Smooth muscle cell (in vitro differentiated cells): ENCODE data around the gene TET1. TPM values are rescaled to one million over a fixed set of nuclear protein-coding genes. Genes with fewer than 3 reads are reported as not detected.

Experiments
- DNase-seq: peaks from one replicate; lab custom pipeline; 2025; ENCODE audit not compliant: unreplicated experiment; lab: John Stamatoyannopoulos, UW
- H2AFZ ChIP-seq: fragments of 200-600 bp; sonication (generic); 2 replicates; pipeline ENCODE4 v1.6.0; 2016; ENCODE audit warnings: antibody characterized with exemption, low read depth, mild to moderate bottlenecking
- H3F3A ChIP-seq: fragments of 200-600 bp; sonication (generic); 2 replicates; pipeline ENCODE4 v1.6.0; 2017; ENCODE audit warnings: antibody characterized with exemption, low read depth
- H3K27ac ChIP-seq: fragments of 200-600 bp; sonication (generic); 2 replicates; pipeline ENCODE4 v1.5.1; 2016; ENCODE audit warnings: low read depth, mild to moderate bottlenecking
- H3K27me3 ChIP-seq: fragments of 200-600 bp; sonication (generic); 2 replicates; pipeline ENCODE4 v1.6.1; 2016; ENCODE audit warnings: low read depth, mild to moderate bottlenecking
- H3K36me3 ChIP-seq: fragments of 200-600 bp; sonication (generic); 2 replicates; pipeline ENCODE4 v1.5.1; 2016; ENCODE audit warnings: low read depth
- H3K4me1 ChIP-seq: fragments of 200-600 bp; sonication (generic); 2 replicates; pipeline ENCODE4 v1.5.1; 2016; ENCODE audit warnings: low read depth
- H3K4me2 ChIP-seq: fragments of 200-600 bp; sonication (generic); 2 replicates; pipeline ENCODE4 v1.6.0; 2016; ENCODE audit warnings: mild to moderate bottlenecking
- H3K4me3 ChIP-seq: fragments of 200-600 bp; sonication (generic); 2 replicates; pipeline ENCODE4 v1.5.1; 2016; ENCODE audit warnings: mild to moderate bottlenecking
- H3K79me2 ChIP-seq: fragments of 200-600 bp; sonication (generic); 2 replicates; pipeline ENCODE4 v1.6.0; 2016; ENCODE audit warnings: low read depth, mild to moderate bottlenecking
- H3K9ac ChIP-seq: fragments of 200-600 bp; sonication (generic); 2 replicates; pipeline ENCODE4 v1.6.0; 2016; ENCODE audit warnings: low read depth
- H3K9me3 ChIP-seq: fragments of 200-600 bp; sonication (generic); replicated peaks from 2 replicates; pipeline ENCODE4 v1.5.1; 2016; ENCODE audit warnings: low read depth
- H4K20me1 ChIP-seq: fragments of 200-600 bp; sonication (generic); 2 replicates; pipeline ENCODE4 v1.6.0; 2016; ENCODE audit warnings: low read depth
- CTCF ChIP-seq: fragments of 200-600 bp; sonication (generic); IDR thresholded peaks from 2 replicates; pipeline ENCODE4 v1.5.1; 2017; ENCODE audit warnings: borderline replicate concordance, mild to moderate bottlenecking, antibody characterized with exemption; ENCODE audit not compliant: insufficient read depth, poor library complexity, severe bottlenecking
- WGBS: methylation state at CpG from one replicate; pipeline ENCODE4 v1.1.7; 2016; ENCODE audit warnings: low lambda C conversion rate; 5-methylcytosine and 5-hydroxymethylcytosine counted together
- polyA plus RNA-seq: library from polyadenylated mRNA; unstranded; fragments of >200 nt; fragmentation: Nextera tagmentation; extraction: Ambion mirVana; gene quantifications from 2 replicates; pipeline ENCODE4 v1.2.1, GENCODE V29; 2016
- total RNA-seq: library from RNA; depleted of rRNA; stranded (reverse); fragments of >200 nt; gene quantifications from 2 replicates; pipeline ENCODE4 v1.2.3, GENCODE V29; 2014

TET1 gene
- total and polyA plus RNA-seq, 2 experiments from 2014 or later = 2.5 to 15.3 TPM

DNA sequence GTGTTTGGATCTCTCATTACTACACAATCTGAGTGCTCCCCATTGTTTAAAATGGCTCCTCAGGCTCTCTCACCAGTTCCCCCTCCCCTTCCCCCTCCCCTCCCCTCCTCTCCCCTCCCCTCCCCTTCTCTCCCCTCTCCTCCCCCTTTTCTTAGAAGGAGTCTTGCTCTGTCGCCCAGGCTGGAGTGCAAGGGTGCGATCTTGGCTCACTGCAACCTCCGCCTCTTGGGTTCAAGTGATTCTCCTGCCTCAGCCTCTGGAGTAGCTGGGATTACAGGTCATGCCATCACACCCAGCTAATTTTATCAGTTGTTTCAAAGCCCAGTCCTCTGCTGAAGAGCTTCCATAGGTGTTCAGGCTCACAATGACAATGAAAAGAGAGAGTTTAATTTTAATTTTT lies 157.3 kb downstream of the TET1 start:
- H4K20me1 ChIP-seq = no peaks in the 10 kb centered on the region
- peaks cover 6% of the 10 kb centered on the region for H3K4me1 ChIP-seq
- H3K27ac ChIP-seq = no peak overlapping the region
- no peak for DNase-seq
- H3K79me2 ChIP-seq = peaks cover 14% of the 10 kb centered on the region
- no peak overlapping the region for H2AFZ ChIP-seq
- no peak overlapping the region for H3K4me2 ChIP-seq
- 100% methylated on average over 2 of the region's 3 CpGs for WGBS
- no peaks in the 10 kb centered on the region for H3K36me3 ChIP-seq
- H3K4me3 ChIP-seq = no peak overlapping the region
- H3K27me3 ChIP-seq = no peaks in the 10 kb centered on the region
- no peak for TF ChIP-seq CTCF
- no peak overlapping the region for H3K9ac ChIP-seq
- H3F3A ChIP-seq = no peaks in the 10 kb centered on the region
- H3K9me3 ChIP-seq = no peaks in the 10 kb centered on the region

DNA sequence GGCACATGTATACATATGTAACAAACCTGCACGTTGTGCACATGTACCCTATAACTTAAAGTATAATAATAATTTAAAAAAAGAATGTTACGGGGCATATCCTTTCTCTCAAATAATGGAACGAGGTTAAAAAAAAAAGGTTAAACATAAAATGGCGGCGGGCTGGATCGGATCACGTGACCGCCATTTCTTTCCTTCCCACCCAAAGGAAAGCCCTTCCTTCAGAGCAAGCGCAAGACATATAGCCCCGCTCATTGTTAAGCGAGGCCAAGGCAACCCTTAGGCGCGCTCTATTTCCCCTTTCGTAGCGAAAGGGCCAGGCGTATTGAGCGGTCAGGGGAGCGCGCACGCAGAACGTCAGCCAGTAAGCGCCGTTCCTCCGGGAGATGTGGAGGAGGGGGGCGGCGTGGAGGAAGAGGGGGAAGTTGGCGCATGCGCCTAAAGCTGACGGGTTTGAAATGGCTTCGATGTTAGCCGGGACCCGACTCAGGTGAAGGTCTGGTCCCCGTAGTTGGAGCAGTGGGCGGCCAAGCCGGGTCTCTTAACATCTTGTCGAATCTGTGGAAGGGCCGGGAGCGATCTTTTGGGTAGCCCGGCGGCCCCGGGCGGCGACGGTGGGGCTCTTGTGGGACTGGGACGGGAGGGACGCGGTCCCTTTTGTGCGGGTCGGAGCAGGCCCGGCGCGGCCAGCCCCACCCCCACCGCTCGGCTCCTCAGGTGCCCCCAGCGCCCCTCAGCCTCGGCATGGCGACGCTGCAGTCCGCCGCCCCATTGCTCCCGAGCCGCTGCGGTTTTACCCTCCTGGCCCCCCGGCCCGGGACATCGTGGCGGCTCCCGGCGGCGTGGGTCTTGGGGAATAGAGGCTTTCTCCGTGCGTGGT lies 160.9 kb downstream of the TET1 start, which contains the start of gene CCAR1:
Gene CCAR1 (plus strand): TSS at position 447 of the 880 bp plus-strand sequence. CDS start 1,266 bp downstream, outside the sequence.
- Histone ChIP-seq H3K9ac (peak within 1 kb of the TSS; percentile 98), H3K4me2 (peak within 1 kb of the TSS; percentile 96), H3K27me3 (no peaks in the 10 kb centered on the region), H3K4me3 (peak within 1 kb of the TSS; percentile 99), H3K9me3 (no peaks in the 10 kb centered on the region), H3K27ac (peak within 1 kb of the TSS; percentile 94), H2AFZ (peak within 1 kb of the TSS; percentile 97), H3K4me1 (peaks cover 11% of the 10 kb centered on the region), H3F3A (no peaks in the 10 kb centered on the region), H3K36me3 (no peaks in the 10 kb centered on the region), H4K20me1 (peaks cover 3% of the 10 kb centered on the region), H3K79me2 (peaks cover 39% of the 10 kb centered on the region)
- TF ChIP-seq CTCF = no peak
- 2% methylated on average over 51 of the region's 72 CpGs for WGBS
- peak; percentile 84 for DNase-seq

DNA sequence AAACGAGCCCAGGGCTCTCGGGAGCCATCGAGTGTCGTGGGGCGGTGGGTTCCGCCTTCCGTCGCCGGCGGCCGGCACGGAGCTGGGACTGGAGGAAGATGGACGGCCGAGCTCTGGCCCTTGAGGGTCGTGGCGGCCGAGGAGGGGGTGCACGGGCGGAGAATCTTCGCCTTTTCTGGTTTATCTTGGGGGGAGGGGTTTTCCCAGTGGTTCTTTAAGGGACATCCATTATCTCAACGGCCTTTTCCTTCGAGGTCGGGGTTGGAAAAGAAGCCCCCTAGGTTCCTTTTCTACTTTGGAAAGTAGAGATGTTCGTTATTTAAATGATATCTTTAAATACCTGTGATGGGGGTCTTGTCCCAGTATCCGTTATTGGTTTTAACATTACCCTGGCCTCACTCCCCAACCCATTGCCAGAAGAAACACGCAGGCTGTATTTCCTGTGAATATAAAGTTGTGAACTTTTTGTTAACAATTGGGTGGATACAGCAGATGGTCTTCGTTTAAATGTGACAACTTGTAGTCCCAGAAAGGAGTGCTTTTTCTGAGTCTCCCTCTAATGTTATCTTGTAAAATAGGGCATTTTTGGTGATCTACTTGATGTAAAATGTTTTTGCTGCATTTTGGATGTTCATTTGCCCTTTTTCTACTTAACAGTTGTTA lies 161.7 kb downstream of the TET1 start:
- Histone ChIP-seq H3K9me3 (no peaks in the 10 kb centered on the region), H3K9ac (peak overlapping the region; percentile 98), H4K20me1 (peaks cover 10% of the 10 kb centered on the region), H2AFZ (peak overlapping the region; percentile 97), H3K4me2 (peak overlapping the region; percentile 96), H3K4me1 (peaks cover 11% of the 10 kb centered on the region), H3K79me2 (peaks cover 44% of the 10 kb centered on the region), H3K27me3 (no peaks in the 10 kb centered on the region), H3K27ac (peak overlapping the region; percentile 94), H3K4me3 (peak overlapping the region; percentile 99), H3F3A (no peaks in the 10 kb centered on the region), H3K36me3 (no peaks in the 10 kb centered on the region)
- TF ChIP-seq CTCF = no peak
- no peak for DNase-seq
- WGBS = under 1% methylated on average over 27 of the region's 27 CpGs
